ENCODE results near the gene P2RY14.

Gene P2RY14

DNA sequence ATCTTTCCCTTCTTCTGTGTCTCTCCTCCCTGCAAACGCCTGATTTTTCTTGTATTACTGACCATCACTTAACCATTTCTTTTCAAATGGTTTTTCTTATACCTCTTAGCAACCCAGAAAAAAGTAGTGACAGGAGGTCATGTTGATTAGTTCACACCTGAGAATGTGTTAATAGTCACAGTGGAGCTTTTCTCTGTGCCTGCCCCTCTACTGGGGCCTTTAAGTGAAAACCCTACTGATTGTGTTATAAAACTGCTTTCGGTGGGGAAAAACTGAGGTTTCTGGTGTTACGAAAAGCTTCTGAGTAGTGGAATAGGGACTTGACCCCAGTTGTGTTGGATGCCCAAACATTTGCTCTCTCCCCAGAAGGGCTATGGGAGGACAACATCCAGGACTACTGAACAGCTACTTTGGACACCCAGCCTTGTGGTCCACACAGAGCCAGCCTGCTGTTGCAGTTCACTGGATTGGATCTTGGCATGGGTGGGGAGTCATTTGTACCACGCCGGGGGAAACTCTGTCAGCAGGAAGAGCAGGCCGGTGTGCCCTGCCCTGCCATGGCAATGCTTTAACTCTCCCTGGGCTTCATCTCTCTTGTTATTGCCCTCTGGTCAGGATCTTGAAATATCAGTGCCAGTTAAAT lies 27.9 kb upstream of the P2RY14 start:
- Histone ChIP-seq H4K20me1 (ENCODE audit: insufficient read depth, low read length) (no peaks in the 10 kb centered on the region), H3K4me1 (ENCODE audit: insufficient read depth, low read length) (no peaks in the 10 kb centered on the region), H3K9me3 (ENCODE audit: insufficient read depth, low read length, severe bottlenecking) (no peaks in the 10 kb centered on the region), H3K9ac (ENCODE audit: low read depth, low read length) (no peak overlapping the region), H3K36me3 (ENCODE audit: insufficient read depth, low read length) (no peaks in the 10 kb centered on the region), H3K27ac (ENCODE audit: low read length) (no peak overlapping the region), H3K4me2 (ENCODE audit: insufficient read depth, low read length) (no peak overlapping the region), H3K27me3 (ENCODE audit: insufficient read depth, low read length, poor library complexity) (no peaks in the 10 kb centered on the region), H3K4me3 (ENCODE audit: low read depth in 1 of 2, low read length in 2 of 2) (no peak overlapping the region), H3K79me2 (ENCODE audit: insufficient read depth, low read length) (no peaks in the 10 kb centered on the region), H2AFZ (ENCODE audit: low read depth, low read length) (no peak overlapping the region)
- TF ChIP-seq, protein P1, sequence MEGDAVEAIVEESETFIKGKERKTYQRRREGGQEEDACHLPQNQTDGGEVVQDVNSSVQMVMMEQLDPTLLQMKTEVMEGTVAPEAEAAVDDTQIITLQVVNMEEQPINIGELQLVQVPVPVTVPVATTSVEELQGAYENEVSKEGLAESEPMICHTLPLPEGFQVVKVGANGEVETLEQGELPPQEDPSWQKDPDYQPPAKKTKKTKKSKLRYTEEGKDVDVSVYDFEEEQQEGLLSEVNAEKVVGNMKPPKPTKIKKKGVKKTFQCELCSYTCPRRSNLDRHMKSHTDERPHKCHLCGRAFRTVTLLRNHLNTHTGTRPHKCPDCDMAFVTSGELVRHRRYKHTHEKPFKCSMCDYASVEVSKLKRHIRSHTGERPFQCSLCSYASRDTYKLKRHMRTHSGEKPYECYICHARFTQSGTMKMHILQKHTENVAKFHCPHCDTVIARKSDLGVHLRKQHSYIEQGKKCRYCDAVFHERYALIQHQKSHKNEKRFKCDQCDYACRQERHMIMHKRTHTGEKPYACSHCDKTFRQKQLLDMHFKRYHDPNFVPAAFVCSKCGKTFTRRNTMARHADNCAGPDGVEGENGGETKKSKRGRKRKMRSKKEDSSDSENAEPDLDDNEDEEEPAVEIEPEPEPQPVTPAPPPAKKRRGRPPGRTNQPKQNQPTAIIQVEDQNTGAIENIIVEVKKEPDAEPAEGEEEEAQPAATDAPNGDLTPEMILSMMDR (IDR thresholded peaks at IDR 0.05; ENCODE audit: borderline replicate concordance, extremely low read depth, low read length, poor library complexity, severe bottlenecking): no peak
- TF ChIP-seq EZH2 (IDR thresholded peaks at IDR 0.05; ENCODE audit: borderline replicate concordance, low read depth, low read length, severe bottlenecking): no peak
- ATAC-seq (ENCODE audit: insufficient read depth, low read depth) (no peak), DNase-seq (no peak)

DNA sequence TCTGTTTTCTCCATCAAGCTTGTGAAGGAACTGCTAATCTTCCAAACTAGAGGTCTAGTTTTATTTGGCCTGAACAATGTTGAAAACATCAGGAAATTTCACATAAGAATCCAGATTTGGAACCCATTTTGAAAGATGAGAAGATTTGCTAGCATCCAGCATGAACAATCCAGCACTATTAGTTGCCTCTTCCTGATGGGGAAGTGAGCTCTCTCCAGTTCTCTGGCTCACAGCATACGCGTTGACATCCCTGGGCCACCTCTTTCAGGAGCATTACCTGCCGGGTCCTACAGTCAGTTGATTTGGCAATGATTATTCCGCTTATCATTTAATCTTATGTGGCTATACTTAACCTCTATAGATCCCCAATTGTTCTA lies 27.4 kb upstream of the P2RY14 start:
- Histone ChIP-seq H4K20me1 (ENCODE audit: insufficient read depth, low read length) (no peaks in the 10 kb centered on the region), H2AFZ (ENCODE audit: low read depth, low read length) (no peak overlapping the region), H3K9ac (ENCODE audit: low read depth, low read length) (no peak overlapping the region), H3K36me3 (ENCODE audit: insufficient read depth, low read length) (no peaks in the 10 kb centered on the region), H3K4me2 (ENCODE audit: insufficient read depth, low read length) (no peak overlapping the region), H3K9me3 (ENCODE audit: insufficient read depth, low read length, severe bottlenecking) (no peaks in the 10 kb centered on the region), H3K4me1 (ENCODE audit: insufficient read depth, low read length) (no peaks in the 10 kb centered on the region), H3K79me2 (ENCODE audit: insufficient read depth, low read length) (no peaks in the 10 kb centered on the region), H3K27ac (ENCODE audit: low read length) (no peak overlapping the region), H3K4me3 (ENCODE audit: low read depth in 1 of 2, low read length in 2 of 2) (no peak overlapping the region), H3K27me3 (ENCODE audit: insufficient read depth, low read length, poor library complexity) (no peaks in the 10 kb centered on the region)
- no peak for TF ChIP-seq EZH2 (IDR thresholded peaks at IDR 0.05; ENCODE audit: borderline replicate concordance, low read depth, low read length, severe bottlenecking)
- TF ChIP-seq, protein P1 (IDR thresholded peaks at IDR 0.05; ENCODE audit: borderline replicate concordance, extremely low read depth, low read length, poor library complexity, severe bottlenecking): no peak
- ATAC-seq (ENCODE audit: insufficient read depth, low read depth) (no peak), DNase-seq (no peak)

DNA sequence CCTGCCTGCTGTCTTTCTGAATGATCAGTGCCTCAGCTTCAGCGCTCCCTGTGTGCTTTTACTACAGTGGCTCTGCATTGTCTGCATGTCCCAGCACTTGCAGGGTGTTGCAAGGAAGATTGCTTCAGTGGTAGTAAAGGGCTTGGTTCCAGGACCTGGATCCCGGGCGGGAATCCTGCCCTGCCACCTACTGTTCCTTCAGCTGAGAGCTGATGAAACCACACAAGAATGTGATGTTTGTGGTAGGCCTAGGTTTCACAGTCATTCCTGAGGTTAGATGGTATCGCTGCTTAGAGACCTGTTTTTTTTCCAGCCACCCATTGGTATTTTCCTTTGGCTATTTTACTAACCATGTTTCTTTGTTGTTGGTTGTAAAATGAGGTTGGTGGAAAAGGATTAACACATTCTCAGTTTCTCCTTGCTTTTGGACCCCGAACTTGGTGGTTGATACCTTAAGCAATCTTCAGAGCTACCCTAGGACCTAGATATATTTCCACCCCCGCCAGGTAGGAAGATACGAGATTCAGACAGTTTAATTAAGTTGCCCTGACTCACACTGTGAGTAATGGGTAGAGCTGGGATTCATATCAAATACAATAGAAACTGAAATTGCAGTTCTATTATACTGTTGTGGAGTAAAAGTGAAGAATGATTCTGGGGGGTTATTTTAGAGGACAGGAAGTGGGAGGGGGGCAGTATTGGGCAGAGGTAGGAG lies 26.9 kb upstream of the P2RY14 start:
- no peak for DNase-seq
- Histone ChIP-seq H4K20me1 (ENCODE audit: insufficient read depth, low read length) (no peaks in the 10 kb centered on the region), H3K4me3 (ENCODE audit: low read depth in 1 of 2, low read length in 2 of 2) (no peak overlapping the region), H3K9ac (ENCODE audit: low read depth, low read length) (no peak overlapping the region), H3K4me2 (ENCODE audit: insufficient read depth, low read length) (no peak overlapping the region), H3K9me3 (ENCODE audit: insufficient read depth, low read length, severe bottlenecking) (no peaks in the 10 kb centered on the region), H2AFZ (ENCODE audit: low read depth, low read length) (no peak overlapping the region), H3K27ac (ENCODE audit: low read length) (no peak overlapping the region), H3K36me3 (ENCODE audit: insufficient read depth, low read length) (no peaks in the 10 kb centered on the region), H3K4me1 (ENCODE audit: insufficient read depth, low read length) (no peaks in the 10 kb centered on the region), H3K27me3 (ENCODE audit: insufficient read depth, low read length, poor library complexity) (no peaks in the 10 kb centered on the region), H3K79me2 (ENCODE audit: insufficient read depth, low read length) (no peaks in the 10 kb centered on the region)
- peak; percentile 29; the same call in 1 of the 3 replicates for ATAC-seq (ENCODE audit: insufficient read depth, low read depth)
- TF ChIP-seq, protein P1 (IDR thresholded peaks at IDR 0.05; ENCODE audit: borderline replicate concordance, extremely low read depth, low read length, poor library complexity, severe bottlenecking): no peak
- TF ChIP-seq EZH2 (IDR thresholded peaks at IDR 0.05; ENCODE audit: borderline replicate concordance, low read depth, low read length, severe bottlenecking): no peak

All from DND-41 (cell line).